Thyroid gland (tissue), 4 donors: ENCODE data around the gene USF1.

ENCODE experiments used
- CTCF ChIP-seq, 6 experiments: fragments of 200-600 bp in 3 of 6; fragments of 450-650 bp in 3 of 6; sonication (generic) in 3 of 6; IDR thresholded peaks; one replicate each; pipeline ENCODE4 v1.5.1; 2016 to 2019; ENCODE audit warnings: antibody characterized with exemption in 6 of 6, mild to moderate bottlenecking in 2 of 6, inconsistent platforms in 1 of 6, moderate library complexity in 1 of 6
- POLR2A ChIP-seq, 2 donors: fragments of 450-650 bp; IDR thresholded peaks; one replicate each; pipeline ENCODE4 v1.6.1; 2017; ENCODE audit warnings: antibody characterized with exemption in 2 of 2, mild to moderate bottlenecking in 2 of 2, moderate library complexity in 1 of 2

- TF ChIP-seq POLR2A (IDR thresholded peaks at IDR 0.05) (no peak), CTCF (IDR thresholded peaks at IDR 0.05) (no peak)
These were observed 46.8 kb upstream of the USF1 start for GRCh38 chr1:161092621-161093028.
